DOHH2 (cell line): Measurements from ENCODE around the gene TRIP11.
A peak's percentile ranks its signal among the peaks of the same experiment; 100 is the strongest.

Experiments used
- H3F3A ChIP-seq: fragments of 200-600 bp; sonication (generic), shearing (Covaris generic); 2 replicates; pipeline ENCODE4 v1.6.0; 2016; ENCODE audit warnings: antibody characterized with exemption, mild to moderate bottlenecking; ENCODE audit not compliant: control insufficient read depth, insufficient read depth
- H3K27ac ChIP-seq: fragments of 200-600 bp; sonication (generic); 2 replicates; pipeline ENCODE4 v1.5.1; 2014; ENCODE audit warnings: low read depth, mild to moderate bottlenecking, low read length, moderate library complexity
- H3K27me3 ChIP-seq: fragments of 200-600 bp; sonication (generic); 2 replicates; pipeline ENCODE4 v1.6.1; 2014; ENCODE audit warnings: mild to moderate bottlenecking, low read length, mixed read lengths; ENCODE audit not compliant: control insufficient read depth
- H3K36me3 ChIP-seq: fragments of 200-600 bp; sonication (generic); 2 replicates; pipeline ENCODE4 v1.6.1; 2014; ENCODE audit warnings: mild to moderate bottlenecking, low read length, moderate library complexity, mixed read lengths; ENCODE audit not compliant: control insufficient read depth
- H3K4me1 ChIP-seq: fragments of 200-600 bp; sonication (generic); 2 replicates; pipeline ENCODE4 v1.6.1; 2014; ENCODE audit warnings: mild to moderate bottlenecking, low read length, mixed read lengths; ENCODE audit not compliant: control insufficient read depth
- H3K4me2 ChIP-seq: fragments of 200-600 bp; sonication (generic); 2 replicates; pipeline ENCODE4 v1.6.0; 2014; ENCODE audit warnings: mild to moderate bottlenecking, low read length, moderate library complexity
- H3K4me3 ChIP-seq: fragments of 200-600 bp; sonication (generic); 2 replicates; pipeline ENCODE4 v1.5.1; 2014; ENCODE audit warnings: mild to moderate bottlenecking, low read length, mixed read lengths
- H3K79me2 ChIP-seq: fragments of 200-600 bp; sonication (generic); 2 replicates; pipeline ENCODE4 v1.6.1; 2014; ENCODE audit warnings: mild to moderate bottlenecking, low read length, mixed read lengths; ENCODE audit not compliant: control insufficient read depth
- H3K9me2 ChIP-seq: fragments of 200-600 bp; sonication (generic); replicated peaks from 2 replicates; pipeline ENCODE4 v1.6.1; 2014; ENCODE audit warnings: mild to moderate bottlenecking, low read length, mixed read lengths; ENCODE audit not compliant: control insufficient read depth
- H3K9me3 ChIP-seq: fragments of 200-600 bp; sonication (generic); 2 replicates; pipeline ENCODE4 v1.6.1; 2014; ENCODE audit warnings: antibody characterized with exemption, low read length, mixed read lengths; ENCODE audit not compliant: control insufficient read depth, insufficient read depth
- H4K20me1 ChIP-seq: fragments of 200-600 bp; sonication (generic); 2 replicates; pipeline ENCODE4 v1.6.0; 2014; ENCODE audit warnings: low read depth, mild to moderate bottlenecking, antibody characterized with exemption, low read length, moderate library complexity; ENCODE audit not compliant: control insufficient read depth, insufficient read depth
- CTCF ChIP-seq: fragments of 200-600 bp; sonication (generic); IDR thresholded peaks from one replicate; pipeline ENCODE4 v1.5.1; 2014; ENCODE audit warnings: antibody characterized with exemption, mild to moderate bottlenecking, low read depth, low read length; ENCODE audit not compliant: poor library complexity, severe bottlenecking
- EZH2phosphoT487 ChIP-seq: fragments of 200-600 bp; sonication (generic); IDR thresholded peaks from 2 replicates; pipeline ENCODE4 v1.6.1; 2017; ENCODE audit warnings: borderline replicate concordance, mild to moderate bottlenecking, antibody characterized with exemption, low read length, moderate library complexity, mixed read lengths

TRIP11 gene

GRCh38 chr14:92037989-92038388 lies 1.9 kb downstream of the TRIP11 start:
- no peak for TF ChIP-seq EZH2phosphoT487
- TF ChIP-seq CTCF = no peak
- Histone ChIP-seq H3K4me1 (peaks cover 30% of the 10 kb centered on the region), H3K9me3 (no peaks in the 10 kb centered on the region), H3K4me3 (peak overlapping the region; percentile 97), H3K36me3 (peaks cover 17% of the 10 kb centered on the region), H3K27ac (no peak overlapping the region), H3K27me3 (no peaks in the 10 kb centered on the region), H3K9me2 (no peaks in the 10 kb centered on the region), H3F3A (no peaks in the 10 kb centered on the region), H4K20me1 (peaks cover 8% of the 10 kb centered on the region; the same call in 1 of the 2 replicates), H3K4me2 (peak overlapping the region; percentile 79), H3K79me2 (peaks cover 79% of the 10 kb centered on the region)

GRCh38 chr14:92035890-92036289 lies 4.0 kb downstream of the TRIP11 start:
- no peaks in the 10 kb centered on the region for H3K9me2 ChIP-seq
- no peak overlapping the region for H3K27ac ChIP-seq
- H3K79me2 ChIP-seq = peaks cover 74% of the 10 kb centered on the region
- peaks cover 26% of the 10 kb centered on the region for H3K4me1 ChIP-seq
- H3F3A ChIP-seq = no peaks in the 10 kb centered on the region
- H4K20me1 ChIP-seq = peaks cover 8% of the 10 kb centered on the region; the same call in 1 of the 2 replicates
- no peaks in the 10 kb centered on the region for H3K27me3 ChIP-seq
- H3K36me3 ChIP-seq = peaks cover 24% of the 10 kb centered on the region
- no peak for TF ChIP-seq CTCF
- no peak for TF ChIP-seq EZH2phosphoT487
- H3K4me3 ChIP-seq = no peak overlapping the region
- no peaks in the 10 kb centered on the region for H3K9me3 ChIP-seq
- H3K4me2 ChIP-seq = peak overlapping the region; percentile 79; the same call in 1 of the 2 replicates

- Histone ChIP-seq H3K36me3 (peaks cover 21% of the 10 kb centered on the region), H3K79me2 (peaks cover 59% of the 10 kb centered on the region), H3K4me1 (peaks cover 24% of the 10 kb centered on the region), H3K4me2 (no peak overlapping the region), H3K9me3 (no peaks in the 10 kb centered on the region), H3K27ac (no peak overlapping the region), H3F3A (no peaks in the 10 kb centered on the region), H3K27me3 (no peaks in the 10 kb centered on the region), H4K20me1 (peaks cover 8% of the 10 kb centered on the region; the same call in 1 of the 2 replicates), H3K4me3 (no peak overlapping the region), H3K9me2 (no peaks in the 10 kb centered on the region)
- TF ChIP-seq EZH2phosphoT487 = no peak
- TF ChIP-seq CTCF = no peak
These were observed 5.8 kb downstream of the TRIP11 start for GRCh38 chr14:92033906-92034687.
